ENCODE data around the gene KCTD8. TPM values are rescaled to one million over a fixed set of nuclear protein-coding genes. Genes with fewer than 3 reads are reported as not detected.

KCTD8 gene
- total RNA-seq, 1 experiment from 2014 or later, result not detected

GRCh38 chr4:44438687-44439086 lies 9.9 kb downstream of the KCTD8 start:
- H3K4me1 ChIP-seq (ENCODE audit: control insufficient read depth in 1 of 2, insufficient read depth in 2 of 2, low read length in 2 of 2), result no peaks in the 10 kb centered on the region
- ChIA-PET CTCF (no interaction called here), RAD21 (ENCODE audit: low non-redundant PET in 1 of 2, low total read pairs in 2 of 2, uncharacterized antibody in 2 of 2, unreplicated experiment in 2 of 2) (no interaction called here)

More at GRCh38 chr4:44438687-44439086, 9.9 kb downstream of the KCTD8 start:
- BruUV-seq (replicated peaks), result no TSS peak
- Histone ChIP-seq H3K27me3 (ENCODE audit: insufficient read depth, low read length) (no peaks in the 10 kb centered on the region), H3K4me2 (ENCODE audit: low read length) (no peak overlapping the region), H3K36me3 (ENCODE audit: control insufficient read depth in 1 of 2, insufficient read depth in 2 of 2, low read length in 2 of 2) (no peaks in the 10 kb centered on the region), H3K9me3 (ENCODE audit: control insufficient read depth in 1 of 2, insufficient read depth in 1 of 2, low read depth in 1 of 2, low read length in 2 of 2) (peaks cover 4 to 8% of the 10 kb centered on the region in 2 experiments; a peak in 2 of 4 replicates), H3K79me2 (ENCODE audit: insufficient read depth, low read length) (no peaks in the 10 kb centered on the region), H3K4me3 (replicated peaks in 1 of 2; ENCODE audit: low read depth in 1 of 2, low read length in 2 of 2) (no peak overlapping the region), H4K20me1 (ENCODE audit: insufficient read depth) (no peaks in the 10 kb centered on the region), H2AFZ (ENCODE audit: low read depth, low read length, poor library complexity, severe bottlenecking) (no peak overlapping the region), H3K9me2 (ENCODE audit: insufficient read depth) (no peaks in the 10 kb centered on the region), H3K27ac (ENCODE audit: low read depth, low read length) (no peak overlapping the region), H3K9ac (ENCODE audit: low read length) (no peak overlapping the region)
- intact Hi-C loops (cut with micrococcal nuclease), result loop anchor here (10.0 kb wide), 1 partner anchor 324 kb away; no protein-coding TSS in a partner anchor
- DNase-seq (ENCODE audit: low read depth, low spot score), result no peak
- no peak for TF ChIP-seq YY1 (IDR thresholded peaks at IDR 0.05; ENCODE audit: extremely low read depth, insufficient replicate concordance, low read depth, low read length)
- no peak for TF ChIP-seq SP1 (IDR thresholded peaks at IDR 0.05; ENCODE audit: low read depth)
- no peak for TF ChIP-seq POLR2AphosphoS5 (IDR thresholded peaks at IDR 0.05; ENCODE audit: low read depth, low read length)
- no peak for TF ChIP-seq ZBTB33 (IDR thresholded peaks at IDR 0.05; ENCODE audit: extremely low read depth, insufficient replicate concordance, low read length)
- no peak for TF ChIP-seq EZH2 (IDR thresholded peaks at IDR 0.05)
- TF ChIP-seq REST (IDR thresholded peaks at IDR 0.05; ENCODE audit: low read depth), result no peak
- TF ChIP-seq FOSL1 (IDR thresholded peaks at IDR 0.05; ENCODE audit: low read depth), result no peak
- no peak for TF ChIP-seq TCF7L2 (IDR thresholded peaks at IDR 0.05; ENCODE audit: borderline replicate concordance, extremely low read depth, insufficient read depth, insufficient read length)
- TF ChIP-seq SRF (IDR thresholded peaks at IDR 0.05; ENCODE audit: low read depth), result no peak
- no peak for TF ChIP-seq ATF3 (IDR thresholded peaks at IDR 0.05)
- TF ChIP-seq CEBPB (IDR thresholded peaks at IDR 0.05; ENCODE audit: low read depth), result no peak
- TF ChIP-seq ELF1 (IDR thresholded peaks at IDR 0.05; ENCODE audit: borderline replicate concordance, low read depth), result no peak
- no peak for TF ChIP-seq POLR2A (IDR thresholded peaks at IDR 0.05; ENCODE audit: borderline replicate concordance, extremely low read depth, insufficient read depth, insufficient read length)
- TF ChIP-seq ZNF274 (IDR thresholded peaks at IDR 0.05; ENCODE audit: low read depth, low read length), result no peak
- TF ChIP-seq RAD21 (IDR thresholded peaks at IDR 0.05; ENCODE audit: low read depth), result no peak
- TF ChIP-seq CTCF (IDR thresholded peaks at IDR 0.05 in 2 of 3, conservative IDR thresholded peaks at IDR 0.05 in 1 of 3; ENCODE audit: borderline replicate concordance in 1 of 3, insufficient read depth in 1 of 3, low read depth in 2 of 3, low read length in 2 of 3), result no peak
- no peak for TF ChIP-seq SIN3A (IDR thresholded peaks at IDR 0.05; ENCODE audit: low read depth)
- no peak for TF ChIP-seq JUND (IDR thresholded peaks at IDR 0.05)
- TF ChIP-seq CBX3 (IDR thresholded peaks at IDR 0.05; ENCODE audit: low read depth), result no peak
- POLR2A ChIA-PET, result no interaction called here
- ATAC-seq, result no peak

Data from HCT116 (cell line).